ENCODE results near the gene THOC6. TPM values are rescaled to one million over a fixed set of nuclear protein-coding genes. Genes with fewer than 3 reads are reported as not detected.
A peak's percentile ranks its signal among the peaks of the same experiment; 100 is the strongest.

The THOC6 gene
- total and polyA plus RNA-seq, 8 donors: 23.9 to 38.7 (median 26.9) TPM

GRCh38 chr16:3014971-3015370, 8.9 kb upstream of the THOC6 start:
- no peaks in the 10 kb centered on the region for H3K36me3 ChIP-seq
- ATAC-seq (no peak), DNase-seq (no peak)
- no peaks in the 10 kb centered on the region for H3K9me3 ChIP-seq
- H3K27me3 ChIP-seq: peaks cover 17 to 77% of the 10 kb centered on the region in 2 donors
- H3K4me1 ChIP-seq: peaks cover 6 to 28% of the 10 kb centered on the region in 2 donors
- H3K4me3 ChIP-seq: no peak overlapping the region
- no peak overlapping the region for H3K27ac ChIP-seq
- intact Hi-C loops (cut with DNase I): no loop called here
- TF ChIP-seq, protein P1, sequence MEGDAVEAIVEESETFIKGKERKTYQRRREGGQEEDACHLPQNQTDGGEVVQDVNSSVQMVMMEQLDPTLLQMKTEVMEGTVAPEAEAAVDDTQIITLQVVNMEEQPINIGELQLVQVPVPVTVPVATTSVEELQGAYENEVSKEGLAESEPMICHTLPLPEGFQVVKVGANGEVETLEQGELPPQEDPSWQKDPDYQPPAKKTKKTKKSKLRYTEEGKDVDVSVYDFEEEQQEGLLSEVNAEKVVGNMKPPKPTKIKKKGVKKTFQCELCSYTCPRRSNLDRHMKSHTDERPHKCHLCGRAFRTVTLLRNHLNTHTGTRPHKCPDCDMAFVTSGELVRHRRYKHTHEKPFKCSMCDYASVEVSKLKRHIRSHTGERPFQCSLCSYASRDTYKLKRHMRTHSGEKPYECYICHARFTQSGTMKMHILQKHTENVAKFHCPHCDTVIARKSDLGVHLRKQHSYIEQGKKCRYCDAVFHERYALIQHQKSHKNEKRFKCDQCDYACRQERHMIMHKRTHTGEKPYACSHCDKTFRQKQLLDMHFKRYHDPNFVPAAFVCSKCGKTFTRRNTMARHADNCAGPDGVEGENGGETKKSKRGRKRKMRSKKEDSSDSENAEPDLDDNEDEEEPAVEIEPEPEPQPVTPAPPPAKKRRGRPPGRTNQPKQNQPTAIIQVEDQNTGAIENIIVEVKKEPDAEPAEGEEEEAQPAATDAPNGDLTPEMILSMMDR (IDR thresholded peaks at IDR 0.05): no peak

GRCh38 chr16:3015865-3016521, 7.8 kb upstream of the THOC6 start:
- H3K4me3 ChIP-seq: no peak overlapping the region
- no peak overlapping the region for H3K27ac ChIP-seq
- H3K4me1 ChIP-seq: peaks cover 6 to 26% of the 10 kb centered on the region in 2 donors
- no peaks in the 10 kb centered on the region for H3K9me3 ChIP-seq
- peaks cover 17 to 70% of the 10 kb centered on the region in 2 donors for H3K27me3 ChIP-seq
- DNase-seq (no peak), ATAC-seq (no peak)
- H3K36me3 ChIP-seq: no peaks in the 10 kb centered on the region
- intact Hi-C loops (cut with DNase I): no loop called here
- TF ChIP-seq, protein P1 (IDR thresholded peaks at IDR 0.05): no peak

DNA sequence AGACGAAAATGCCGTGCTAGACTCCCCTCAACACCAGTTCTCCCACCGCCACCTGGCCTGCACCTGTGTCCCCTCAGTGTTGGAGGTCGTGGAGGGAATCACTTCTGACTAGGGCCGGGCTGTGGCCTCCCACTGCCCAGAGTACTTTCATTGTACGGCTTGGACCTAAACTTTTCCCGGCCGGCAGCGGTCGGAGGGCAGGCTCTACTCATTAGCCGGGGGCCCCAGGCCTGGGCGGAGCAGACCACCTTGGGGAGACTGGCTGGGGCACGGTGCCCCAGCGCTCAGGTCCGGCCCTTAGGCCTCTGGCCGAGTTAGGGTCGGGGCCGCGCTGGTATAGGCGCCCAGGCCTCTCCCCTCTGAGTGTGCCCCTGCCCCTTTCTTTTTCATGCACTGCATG, 6.5 kb upstream of the THOC6 start:
- Histone ChIP-seq H3K4me3 (no peak overlapping the region), H3K36me3 (peaks cover 0 to 5% of the 10 kb centered on the region in 2 donors), H3K4me1 (peaks cover 17 to 37% of the 10 kb centered on the region in 2 donors), H3K9me3 (no peaks in the 10 kb centered on the region), H3K27ac (no peak overlapping the region), H3K27me3 (peaks cover 10 to 56% of the 10 kb centered on the region in 2 donors)
- TF ChIP-seq, protein P1 (IDR thresholded peaks at IDR 0.05): no peak
- DNase-seq (no peak), ATAC-seq (no peak)
- intact Hi-C loops (cut with DNase I): no loop called here

DNA sequence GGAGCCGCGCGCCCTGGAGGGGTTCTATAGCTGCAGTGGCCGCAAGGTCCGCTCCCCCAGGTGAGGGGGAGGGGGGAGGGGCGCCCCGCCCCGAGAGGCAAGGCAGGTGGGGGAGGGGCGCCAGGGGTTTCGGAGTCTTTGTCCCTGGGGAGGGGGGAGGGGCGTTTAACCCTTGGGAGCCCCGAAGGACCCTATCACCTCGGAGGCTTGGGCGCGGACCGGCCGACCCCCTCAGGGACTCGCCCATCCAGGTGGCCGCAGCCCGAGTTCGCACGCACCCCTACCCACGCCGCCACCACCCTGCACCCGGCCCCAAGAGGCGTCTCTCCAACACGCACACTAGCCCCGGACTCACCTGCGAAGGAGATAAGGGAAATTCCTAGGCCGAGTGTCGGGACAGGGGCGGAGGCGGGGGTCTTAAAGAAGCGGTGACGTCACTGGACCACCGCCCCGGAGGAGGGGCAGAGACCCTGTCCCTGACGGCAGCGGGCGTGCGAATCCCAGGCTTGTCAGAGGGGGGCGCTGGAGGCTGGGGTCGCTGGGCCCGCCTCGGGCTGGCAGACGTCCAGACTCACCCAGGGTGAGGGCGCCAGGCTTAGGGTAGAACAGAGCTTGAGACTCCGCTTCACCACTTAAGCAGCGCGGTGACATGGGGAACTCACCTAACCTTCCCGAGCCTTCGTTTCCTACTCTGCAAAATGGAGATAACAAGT, 5.9 kb upstream of the THOC6 start, which contains the start of gene CLDN6:
TSS of gene CLDN6 (minus strand) at position 390 of the 713 bp plus-strand sequence. CDS start 2,162 bp downstream, outside the sequence.
- Histone ChIP-seq H3K4me1 (peaks cover 23 to 38% of the 10 kb centered on the region in 2 donors), H3K36me3 (peaks cover 0 to 5% of the 10 kb centered on the region in 2 donors), H3K27me3 (peaks cover 9 to 50% of the 10 kb centered on the region in 2 donors), H3K9me3 (no peaks in the 10 kb centered on the region), H3K27ac (no peak within 1 kb of the TSS), H3K4me3 (no peak within 1 kb of the TSS)
- DNase-seq: peak in 1 of 4 donors; percentile 85
- TF ChIP-seq, protein P1 (IDR thresholded peaks at IDR 0.05): no peak
- no peak for ATAC-seq
- intact Hi-C loops (cut with DNase I): no loop called here

GRCh38 chr16:3019594-3020246, 4.1 kb upstream of the THOC6 start:
- intact Hi-C loops (cut with DNase I): no loop called here
- ATAC-seq (no peak), DNase-seq (no peak)
- Histone ChIP-seq H3K36me3 (peaks cover 0 to 5% of the 10 kb centered on the region in 2 donors), H3K27ac (peak overlapping the region; percentile 94 to 97), H3K4me3 (peak overlapping the region; percentile 79 to 83), H3K4me1 (peaks cover 32 to 51% of the 10 kb centered on the region in 2 donors), H3K27me3 (peaks cover 9 to 34% of the 10 kb centered on the region in 2 donors), H3K9me3 (no peaks in the 10 kb centered on the region)
- TF ChIP-seq, protein P1 (IDR thresholded peaks at IDR 0.05): no peak

Measured in left lung (tissue), 10 donors.